ENCODE results near the gene WNK1.
"Not testable (repeated sequence)": the region's sequence is repeated elsewhere in the genome, so short reads cannot be mapped to it uniquely, and the experiment has no call there.

Gene WNK1

DNA sequence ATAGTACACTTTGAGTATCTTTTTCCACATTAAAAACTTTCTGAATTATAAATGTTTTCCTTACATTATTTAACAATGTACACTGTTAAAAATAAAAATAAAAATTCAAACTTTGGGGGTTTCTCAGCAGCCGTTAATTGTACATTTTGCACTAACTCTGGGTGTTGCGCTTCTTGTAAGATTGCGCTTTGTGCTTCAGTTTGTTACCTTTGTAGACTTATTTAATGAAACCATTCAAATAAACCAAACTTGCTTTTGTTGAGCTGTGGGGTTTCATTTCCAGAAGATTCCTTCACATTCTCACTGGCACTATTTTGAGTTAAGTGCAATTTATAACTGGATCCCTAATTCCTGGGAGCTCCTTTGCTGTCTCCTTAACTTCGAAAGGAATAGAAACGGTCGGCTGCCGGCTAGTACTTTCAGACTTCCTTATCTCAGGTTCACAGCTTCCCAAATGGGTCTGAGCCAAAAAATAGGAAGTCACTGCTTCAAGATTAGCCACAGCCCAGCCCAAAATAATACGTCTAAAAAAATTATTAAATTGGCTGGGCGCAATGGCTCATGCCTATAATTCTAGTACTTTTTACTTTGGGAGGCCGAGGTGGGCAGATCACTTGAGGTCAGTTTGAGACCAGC lies 158.9 kb downstream of the WNK1 start:
- DNase-seq (ENCODE audit: low spot score): peak; percentile 96

DNA sequence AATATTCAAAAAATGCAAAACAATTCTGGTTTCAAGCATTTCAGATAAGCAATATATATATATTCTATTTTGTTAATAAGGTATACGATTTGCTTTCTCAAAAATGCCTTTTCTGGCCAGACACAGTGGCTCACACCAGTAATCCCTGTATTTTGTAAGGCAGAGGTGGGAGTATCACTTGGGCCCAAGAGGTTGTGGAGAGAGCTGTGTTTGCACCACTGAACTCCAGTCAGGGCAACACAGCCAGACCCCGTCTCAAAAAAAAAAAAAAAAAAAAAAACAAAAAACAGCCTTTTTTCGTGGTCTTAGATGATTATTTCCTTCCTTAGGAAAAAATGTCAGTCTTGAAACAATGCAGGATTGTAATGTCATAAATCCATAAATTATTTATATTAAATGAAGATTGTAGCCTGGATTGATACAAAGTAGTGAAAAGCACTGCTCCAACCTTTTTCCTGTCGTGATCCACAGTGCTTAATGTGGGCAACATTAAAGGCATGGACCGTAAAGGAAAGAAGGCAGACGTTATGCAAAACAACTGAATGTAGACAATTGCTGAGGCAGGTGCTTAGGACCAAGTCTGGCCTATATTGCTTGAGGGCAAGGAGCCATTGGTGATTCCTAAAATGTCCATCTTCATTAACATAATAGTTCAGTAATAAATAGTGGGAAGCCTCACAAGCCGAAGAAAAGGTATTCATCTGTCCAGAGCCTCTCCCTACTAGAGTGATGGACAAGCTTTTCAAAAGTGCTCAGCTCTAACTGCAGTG lies 160.3 kb downstream of the WNK1 start:
- DNase-seq (ENCODE audit: low spot score): no peak

DNA sequence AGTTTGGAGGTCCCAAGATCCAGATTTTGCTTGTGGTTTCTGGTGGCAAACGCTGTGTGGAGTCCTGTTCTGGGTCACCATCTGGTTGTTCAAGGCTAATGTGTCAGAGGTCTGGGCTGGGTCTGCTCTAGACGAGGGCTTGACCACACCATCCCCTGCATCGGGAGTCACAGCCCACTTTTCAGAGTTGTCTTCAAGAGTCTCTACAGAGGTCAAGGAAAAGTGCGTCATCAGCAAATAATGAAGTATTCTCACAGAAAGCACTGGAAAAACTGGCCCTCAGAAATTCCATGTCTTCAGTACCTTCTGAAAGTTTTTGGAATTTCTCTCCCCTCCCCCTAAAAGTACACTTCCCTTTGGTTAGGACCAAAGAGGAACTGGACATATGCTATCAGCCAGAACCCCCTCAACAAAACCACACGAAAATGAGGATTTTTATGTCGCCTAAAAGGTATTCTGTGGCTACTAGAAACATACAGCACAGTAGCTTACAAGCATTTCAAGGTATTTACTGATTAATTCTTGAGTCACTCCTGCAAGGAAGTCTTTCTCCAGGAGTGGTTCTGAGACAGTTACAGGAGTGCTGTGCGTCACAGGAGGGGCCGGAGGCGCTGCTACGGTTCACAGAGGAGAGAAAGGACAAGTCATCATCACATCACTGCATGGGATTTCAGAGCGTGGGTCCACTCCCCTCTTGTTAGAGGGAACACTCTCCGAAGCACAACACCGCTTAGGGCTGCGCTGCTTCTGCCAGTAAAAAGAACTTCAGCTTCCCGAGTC lies 161.7 kb downstream of the WNK1 start:
- DNase-seq (ENCODE audit: low spot score): no peak

DNA sequence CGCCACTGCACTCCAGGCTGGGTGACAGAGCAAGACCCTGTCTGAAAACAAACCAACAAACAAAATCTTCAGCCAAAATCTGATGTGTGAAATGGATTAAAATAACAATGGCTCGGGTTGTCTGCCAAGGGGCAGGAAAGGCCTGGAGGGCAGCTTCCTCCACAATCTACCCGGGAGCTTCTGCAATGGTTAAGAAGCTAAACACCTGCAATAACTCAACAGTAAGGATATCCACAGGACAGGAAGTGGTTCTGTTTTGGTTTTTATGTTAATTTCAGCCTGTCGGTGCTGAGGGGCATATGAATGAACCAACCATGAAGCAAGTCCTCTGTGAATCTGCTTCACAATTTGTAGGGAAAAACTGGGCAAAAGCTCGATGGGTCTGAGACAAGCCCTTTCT lies 162.7 kb downstream of the WNK1 start:
- DNase-seq (ENCODE audit: low spot score): no peak

DNA sequence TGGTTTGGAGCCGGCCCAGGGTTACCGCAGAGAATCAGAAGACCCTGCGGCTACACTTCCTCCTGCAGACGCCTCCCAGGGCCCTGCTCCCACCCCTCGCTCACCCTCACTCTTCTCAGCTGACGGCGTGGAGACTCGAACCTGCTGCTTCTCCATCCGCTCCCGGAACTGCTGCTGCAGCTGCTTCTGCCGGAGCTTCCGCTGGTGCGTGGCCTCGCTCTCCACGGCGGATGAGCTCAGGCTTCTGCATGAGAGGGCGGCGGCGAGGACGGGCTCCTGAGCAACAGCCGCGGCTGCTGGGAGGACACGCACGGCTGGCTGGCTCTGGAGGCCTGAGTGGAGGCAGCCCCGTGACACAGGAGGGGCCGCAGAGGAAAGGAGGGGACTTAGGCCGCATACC lies 163.9 kb downstream of the WNK1 start:
- no peak for DNase-seq (ENCODE audit: low spot score)

DNA sequence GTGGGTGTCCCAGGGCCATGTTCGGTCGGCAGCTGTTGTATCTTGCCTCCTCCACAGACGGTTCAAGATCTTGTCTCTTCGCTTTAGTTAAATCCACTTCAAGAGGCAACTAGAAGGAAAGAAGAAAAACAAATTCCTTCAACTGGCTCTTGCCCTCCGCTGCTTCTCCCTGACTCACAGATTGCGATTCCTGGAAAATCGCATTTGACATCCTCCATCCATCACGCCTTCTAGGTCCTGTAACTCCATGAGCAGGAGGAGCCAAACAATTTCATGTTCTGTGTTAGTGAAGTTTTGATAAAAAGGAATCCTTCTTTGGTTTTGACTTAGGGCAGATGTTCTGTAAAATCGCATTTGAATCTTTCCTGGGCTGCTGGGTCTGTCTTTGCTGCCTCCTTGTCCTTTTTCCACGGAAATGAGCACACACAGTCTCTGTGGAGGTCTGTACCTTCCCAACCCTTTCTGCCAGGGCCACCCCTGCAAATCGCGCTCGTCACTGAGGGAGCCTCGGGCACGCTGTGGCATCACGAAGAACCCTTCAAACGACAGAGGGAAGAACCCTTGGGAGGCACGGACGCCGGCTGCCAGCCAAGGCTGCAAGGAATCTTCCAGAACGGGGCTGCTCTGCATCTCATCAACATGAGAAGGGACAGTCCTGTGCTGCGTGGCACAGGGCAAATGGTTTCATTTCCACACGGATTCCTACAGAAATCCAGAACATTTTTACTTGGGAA lies 164.5 kb downstream of the WNK1 start:
- no peak for DNase-seq (ENCODE audit: low spot score)

DNA sequence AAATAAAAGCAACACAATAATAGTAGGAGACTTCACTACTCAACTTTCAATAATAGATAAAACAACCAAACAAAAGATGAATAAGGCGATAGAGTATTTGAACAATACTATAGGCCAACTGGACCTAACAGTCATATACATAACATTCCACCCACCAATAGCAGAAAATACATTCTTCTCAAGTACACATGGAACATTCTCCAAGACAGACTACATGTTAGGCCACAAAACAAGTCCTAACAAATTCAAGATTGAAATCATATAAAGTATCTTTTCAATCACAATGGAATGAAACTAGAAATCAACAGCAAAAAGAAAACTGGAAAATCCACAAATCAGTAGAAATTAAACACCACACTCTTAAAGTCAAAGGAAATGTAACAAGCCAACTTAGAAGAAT lies 168.3 kb downstream of the WNK1 start:
- DNase-seq (ENCODE audit: low spot score): no peak

DNA sequence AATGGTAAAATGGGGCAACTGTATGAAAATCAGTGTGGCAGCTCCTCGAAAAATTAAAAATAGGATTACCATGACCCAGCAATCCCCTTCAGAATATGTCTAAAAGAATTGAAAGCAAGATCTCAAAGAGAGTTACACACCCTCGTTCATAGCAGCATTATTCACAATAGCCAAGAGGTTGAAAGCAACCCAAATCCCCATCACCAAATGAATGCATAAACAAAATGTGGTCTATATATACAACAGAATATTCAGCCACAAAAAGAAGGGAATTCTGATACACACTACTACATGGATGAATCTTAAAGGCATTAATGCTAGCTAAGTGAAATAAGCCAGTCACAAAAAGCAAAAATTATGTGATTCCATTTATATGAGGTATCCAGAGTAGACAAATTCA lies 169.9 kb downstream of the WNK1 start:
- no peak for DNase-seq (ENCODE audit: low spot score)

DNA sequence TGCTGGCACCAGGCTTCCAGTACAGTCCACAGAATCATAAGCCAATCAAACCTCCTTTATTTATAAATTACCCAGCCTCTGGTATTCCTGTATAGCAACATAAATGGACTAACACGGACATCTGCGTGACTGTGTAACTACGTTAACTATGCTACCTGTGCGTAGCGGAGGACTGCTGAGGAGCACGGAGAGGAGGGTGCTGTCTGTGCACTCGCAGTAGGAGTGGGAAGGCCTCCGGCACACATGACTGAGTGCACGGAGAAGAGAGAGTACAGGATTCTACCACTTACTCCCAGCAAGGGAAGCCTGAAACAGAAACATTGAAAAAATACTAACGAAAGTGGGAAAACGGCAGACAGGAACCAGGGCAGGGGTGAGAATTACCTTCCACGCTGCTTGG lies 174.3 kb downstream of the WNK1 start:
- no peak for DNase-seq (ENCODE audit: low spot score)

DNA sequence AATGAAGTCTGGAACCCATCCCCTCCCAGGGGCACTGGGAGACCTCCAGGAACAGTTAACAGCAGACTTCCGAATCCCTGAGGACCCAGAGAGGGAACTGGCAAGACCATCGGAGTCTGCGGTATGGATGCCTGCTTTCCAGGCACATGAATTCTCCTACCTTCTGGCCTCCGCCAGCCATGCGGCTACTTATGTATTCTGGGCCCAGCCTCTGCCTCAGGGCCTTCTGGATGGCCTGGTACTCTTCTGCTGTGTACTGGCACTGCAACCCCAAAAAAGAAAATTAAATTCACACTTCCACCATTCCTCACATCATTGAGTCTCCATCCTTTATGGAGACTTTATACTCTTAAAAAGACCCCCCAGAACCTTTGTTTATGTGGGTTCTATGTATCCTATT lies 178.7 kb downstream of the WNK1 start:
- DNase-seq (ENCODE audit: low spot score): no peak

DNA sequence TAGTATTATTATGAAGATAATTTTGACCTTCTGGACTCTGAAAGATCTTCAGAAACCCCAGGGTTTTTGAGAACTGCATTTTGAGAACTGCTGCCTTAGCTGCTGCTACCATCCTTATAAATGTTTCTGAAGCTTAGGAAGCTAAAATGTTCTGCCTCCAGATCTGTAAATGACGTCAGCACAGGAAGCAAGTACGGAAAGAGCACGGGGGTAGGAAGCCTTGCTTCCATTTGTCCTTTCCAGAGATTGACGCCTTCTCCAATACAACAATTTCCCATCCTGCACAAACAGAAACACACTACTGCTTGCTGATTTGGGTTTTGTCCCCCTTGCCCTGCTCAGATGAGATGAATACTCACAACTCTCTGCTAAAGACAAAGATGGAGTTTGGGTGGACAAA lies 179.2 kb downstream of the WNK1 start:
- DNase-seq (ENCODE audit: low spot score): no peak

DNA sequence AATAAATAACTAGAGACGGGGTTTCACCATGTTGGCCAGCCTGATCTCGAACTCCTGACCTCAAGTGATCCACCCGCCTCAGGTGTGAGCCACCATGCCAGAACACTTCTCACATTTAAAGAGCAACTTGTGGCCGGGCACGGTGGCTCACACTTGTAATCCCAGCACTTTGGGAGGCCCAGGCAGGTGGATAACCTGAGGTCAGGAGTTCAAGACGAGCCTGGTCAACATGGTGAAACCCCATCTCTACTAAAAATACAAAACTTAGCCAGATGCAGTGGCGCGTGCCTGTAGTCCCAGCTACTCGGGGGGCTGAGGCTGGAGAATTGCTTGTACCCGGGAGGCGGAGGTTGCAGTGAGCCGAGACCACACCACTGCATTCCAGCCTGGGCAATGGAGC lies 183.5 kb downstream of the WNK1 start:
- DNase-seq (ENCODE audit: low spot score): not testable (repeated sequence)

DNA sequence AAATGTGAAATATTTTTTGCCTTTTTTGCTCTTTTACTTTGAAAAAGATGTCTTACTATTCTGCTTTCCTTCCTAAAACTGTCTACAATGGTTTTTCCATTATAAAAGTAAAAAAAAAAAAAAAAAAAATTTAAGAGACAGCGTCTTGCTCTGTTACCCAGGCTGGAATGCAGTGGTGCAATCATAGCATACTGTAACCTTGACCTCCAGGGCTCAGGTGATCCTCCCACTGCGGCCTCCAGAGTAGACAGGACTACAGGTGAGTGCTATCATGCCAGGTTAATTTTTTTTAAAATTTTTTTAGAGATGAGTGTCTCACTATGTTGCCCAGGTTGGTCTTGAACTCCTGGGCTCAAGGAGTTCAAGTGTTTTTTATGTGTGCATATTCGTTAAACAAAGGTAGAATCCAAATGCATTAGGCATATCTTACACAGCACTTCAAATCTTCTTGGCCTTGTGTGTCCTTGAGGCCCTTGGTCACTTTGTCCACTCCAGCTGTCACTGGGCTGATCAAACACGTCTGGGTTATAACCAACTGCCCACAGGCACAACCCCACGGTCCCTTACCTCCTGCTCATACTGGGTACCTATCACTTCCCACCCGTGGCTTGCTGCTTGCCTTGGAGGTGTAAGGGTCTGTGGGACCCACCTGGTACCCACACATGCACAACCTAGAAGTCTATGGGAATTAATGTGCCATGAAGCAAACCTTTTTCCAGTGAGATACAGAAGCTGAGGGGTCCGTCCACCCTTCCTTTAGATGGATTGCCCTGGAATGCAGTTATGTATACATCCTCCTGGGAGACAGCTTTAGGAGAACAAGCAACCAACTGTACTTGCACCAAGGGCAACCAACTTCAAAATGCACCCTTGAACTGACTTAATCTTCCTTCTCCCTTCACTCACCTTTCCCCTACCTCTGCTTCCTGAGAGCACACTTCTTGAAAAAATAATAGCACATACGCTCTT lies 184.3 kb downstream of the WNK1 start:
- DNase-seq (ENCODE audit: low spot score): no peak

DNA sequence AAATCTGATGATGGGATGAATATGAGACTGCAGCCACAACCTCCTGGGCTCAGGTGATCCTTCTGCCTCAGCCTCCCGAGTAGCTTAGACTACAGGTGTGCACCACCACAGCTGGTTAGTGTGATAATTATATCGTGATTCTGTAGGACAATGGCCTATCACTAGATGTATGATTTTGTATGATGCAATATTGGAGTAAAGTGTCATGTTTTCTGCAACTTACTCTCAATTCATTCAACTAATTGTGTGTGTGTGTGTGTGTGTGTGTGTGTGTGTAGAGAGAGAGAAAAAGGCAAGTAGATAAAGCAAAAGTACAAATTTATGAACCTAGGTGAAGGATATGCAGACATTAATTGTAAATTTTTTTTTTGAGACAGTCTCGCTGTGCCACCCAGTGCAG lies 186.4 kb downstream of the WNK1 start:
- DNase-seq (ENCODE audit: low spot score): no peak

DNA sequence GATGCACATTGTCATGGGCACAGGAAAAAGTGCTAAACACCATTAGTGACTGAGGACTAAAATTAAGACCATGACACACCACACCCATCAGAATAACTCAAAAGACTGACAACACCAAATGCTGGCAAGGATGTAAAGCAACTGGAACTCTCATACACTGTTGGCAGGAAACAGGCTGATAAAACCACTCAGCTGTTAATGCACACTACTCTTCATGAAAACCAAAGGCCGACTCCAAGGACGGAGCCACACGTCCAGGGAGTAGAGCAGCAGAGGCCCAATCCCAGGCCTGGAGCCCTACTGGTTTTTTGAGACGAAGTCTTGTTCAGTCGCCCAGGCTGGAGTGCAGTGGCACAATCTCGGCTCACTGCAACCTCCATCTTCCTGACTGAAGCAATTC lies 190.7 kb downstream of the WNK1 start:
- DNase-seq (ENCODE audit: low spot score): no peak

DNA sequence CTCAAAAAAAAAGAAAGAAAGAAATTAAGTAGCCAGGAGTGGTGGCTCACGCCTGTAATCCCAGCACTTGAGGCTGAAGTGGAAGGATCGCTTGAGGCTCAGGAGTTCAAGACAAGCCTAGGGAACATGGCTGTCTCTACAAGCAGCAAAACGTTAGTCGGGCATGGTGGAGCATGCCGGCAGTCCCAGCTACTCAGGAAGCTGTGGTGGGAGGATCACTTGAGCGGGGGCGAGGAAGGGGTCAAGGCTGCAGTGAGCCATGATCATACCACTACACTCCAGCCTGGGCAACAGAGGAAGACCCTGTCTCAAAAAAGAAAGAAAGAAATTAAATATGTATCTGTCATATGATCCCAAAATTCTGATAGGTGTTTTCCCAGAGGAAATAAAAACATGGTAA lies 191.8 kb downstream of the WNK1 start:
- no peak for DNase-seq (ENCODE audit: low spot score)

DNA sequence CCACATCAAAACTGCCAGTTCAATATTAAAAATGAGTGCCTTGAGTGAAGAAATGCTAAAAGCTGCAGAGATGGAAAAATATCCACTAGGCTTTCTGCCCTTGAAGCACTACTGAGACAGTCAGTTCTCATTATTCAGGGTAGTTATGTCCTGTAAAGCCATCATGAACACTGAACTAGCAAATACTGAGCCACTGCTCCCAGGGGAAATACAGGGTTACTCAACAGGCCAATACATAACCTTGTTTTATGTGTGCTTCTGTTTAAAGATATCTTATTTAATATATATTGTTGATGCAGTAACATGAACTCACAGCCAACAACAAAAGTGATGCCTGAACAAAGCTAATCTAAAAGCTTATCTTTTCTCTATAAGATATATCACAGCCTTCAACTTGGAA lies 193.8 kb downstream of the WNK1 start:
- no peak for DNase-seq (ENCODE audit: low spot score)

DNA sequence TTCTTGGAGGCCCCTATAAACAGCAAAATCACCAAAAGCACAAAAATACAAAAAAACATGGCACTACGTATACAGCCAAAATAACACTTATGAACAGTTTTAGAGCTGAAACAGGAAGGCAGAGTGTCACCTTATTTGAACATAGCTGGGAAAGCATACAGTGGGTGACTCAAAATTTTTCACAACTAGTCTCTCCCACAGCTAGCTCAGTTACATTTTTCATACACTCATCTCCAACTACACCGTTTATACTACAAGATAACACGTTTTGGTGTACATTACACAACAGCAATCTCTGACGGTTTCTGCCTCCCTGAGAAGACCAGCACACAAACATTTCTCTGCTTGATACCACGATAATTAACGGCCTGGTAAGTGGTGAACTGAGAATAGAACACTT lies 194.3 kb downstream of the WNK1 start:
- no peak for DNase-seq (ENCODE audit: low spot score)

DNA sequence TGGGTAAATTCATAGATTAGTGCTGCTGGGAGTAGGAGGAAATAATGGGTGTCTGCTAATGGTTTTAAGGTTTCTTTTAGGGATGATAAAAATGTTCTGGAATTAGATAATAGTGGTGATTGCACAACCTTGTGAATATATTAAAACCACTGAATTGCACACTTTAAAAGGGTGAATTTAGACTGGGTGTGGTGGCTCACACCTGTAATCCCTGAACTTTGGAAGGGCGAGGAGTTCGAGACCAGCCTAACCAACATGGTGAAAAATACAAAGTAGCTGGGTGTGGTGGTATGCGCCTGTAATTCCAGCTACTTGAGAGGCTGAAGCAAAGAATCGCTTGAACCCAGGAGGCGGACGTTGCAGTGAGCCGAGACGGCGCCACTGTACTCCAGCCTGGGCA lies 195.9 kb downstream of the WNK1 start:
- no peak for DNase-seq (ENCODE audit: low spot score)

DNA sequence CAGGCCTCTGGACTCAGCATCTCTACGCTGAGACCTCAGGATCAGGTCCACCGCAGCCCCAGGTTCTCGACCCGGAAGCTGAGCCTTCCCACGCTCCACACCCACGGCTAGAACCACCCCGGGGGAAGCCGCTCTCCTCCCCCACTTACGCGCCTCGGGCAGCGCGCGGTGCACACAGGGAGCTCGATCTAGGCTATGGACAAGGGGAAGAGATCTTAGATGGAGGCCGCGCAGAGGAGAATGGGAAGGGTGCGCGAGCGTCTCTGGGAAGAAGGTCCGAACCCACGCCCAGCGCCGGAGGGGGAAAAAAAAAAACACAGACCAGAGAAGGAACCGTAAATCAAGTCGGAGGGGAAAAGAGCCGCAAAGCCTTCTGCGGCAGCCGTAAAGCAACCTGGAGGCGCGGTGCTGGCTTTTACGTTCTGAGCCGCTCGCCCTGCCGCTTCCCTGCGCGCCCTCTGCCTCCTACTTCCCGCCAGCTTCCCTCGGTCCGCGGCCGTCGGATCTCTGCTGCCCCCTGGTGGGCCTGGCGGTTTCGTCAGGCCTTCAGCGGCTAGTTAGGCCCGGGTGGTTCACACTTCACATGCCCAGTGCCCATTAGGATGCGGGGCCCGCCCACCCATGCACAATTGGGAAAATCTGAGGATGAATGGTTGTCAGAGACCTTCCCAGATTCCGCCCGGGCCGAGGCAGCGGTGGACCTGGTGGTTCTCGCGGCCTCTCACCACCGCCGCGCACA lies 197.2 kb downstream of the WNK1 start, which contains the start of gene RAD52:
RAD52 (minus strand) TSS at position 242 of the 739 bp plus-strand sequence. CDS start 16,636 bp downstream, outside the sequence.
- DNase-seq (ENCODE audit: low spot score): peak; percentile 98

Data from hematopoietic multipotent progenitor cell treated with erythropoietin and hydrocortisone succinate and interleukin-3 and kit ligand, for 15 days (in vitro differentiated cells).